Endothelial cell of umbilical vein (primary cell): Measurements from ENCODE around the gene TDRKH. TPM values are rescaled to one million over a fixed set of nuclear protein-coding genes. Genes with fewer than 3 reads are reported as not detected.

Experiments
- BruUV-seq: library from RNA; stranded (reverse); fragments of 400-500 nt; replicated peaks from 2 replicates; lab custom pipeline; 2021; lab: Mats Ljungman, UMichigan
- CTCF ChIA-PET: fragments of 300-600, 350-600 bp; sonication (Branson Sonifier 250); formaldehyde crosslinking; loops from one replicate; lab custom pipeline; 2021; ENCODE audit warnings: antibody characterized with exemption, inconsistent platforms; lab: Charles Lee
- POLR2A ChIA-PET: fragments of 300-600, 350-600 bp; sonication (Branson Sonifier 250); formaldehyde crosslinking; loops from one replicate; lab custom pipeline; 2021; ENCODE audit warnings: antibody characterized with exemption, inconsistent platforms; lab: Charles Lee
- DNase-seq: peaks from one replicate; pipeline ENCODE4 v3.0.0-alpha.2; 2011; ENCODE audit warnings: low read depth, low spot score
- FAIRE-seq: peaks from 2 replicates; lab custom pipeline; 2011; peaks lifted over from hg19 to GRCh38; lab: Jason Lieb, UNC
- H2AFZ ChIP-seq: 2 replicates; pipeline ENCODE4 v1.6.0; 2012; ENCODE audit warnings: low read depth, low read length, control low read depth, inconsistent platforms
- H3K27ac ChIP-seq: 2 replicates; pipeline ENCODE4 v1.5.1; 2011; ENCODE audit warnings: low read depth, mild to moderate bottlenecking, control low read depth, low read length, moderate library complexity; ENCODE audit not compliant: insufficient read depth
- H3K27me3 ChIP-seq, 2 experiments: 2 replicates each; pipeline versions ENCODE4 v1.6.0 to v1.6.1; 2011; ENCODE audit warnings: low read length in 2 of 2, mixed read lengths in 1 of 2; ENCODE audit not compliant: control insufficient read depth in 2 of 2, insufficient read depth in 2 of 2
- H3K36me3 ChIP-seq, 2 experiments: 2 replicates in 1 of 2; 3 replicates in 1 of 2; pipeline ENCODE4 v1.5.1; 2011; ENCODE audit warnings: low read length in 2 of 2, mild to moderate bottlenecking in 1 of 2, moderate library complexity in 1 of 2; ENCODE audit not compliant: control insufficient read depth in 2 of 2, insufficient read depth in 2 of 2; ENCODE audit errors: extremely low read depth in 1 of 2
- H3K4me1 ChIP-seq: 3 replicates; pipeline ENCODE4 v1.5.1; 2011; ENCODE audit warnings: mild to moderate bottlenecking, low read length; ENCODE audit not compliant: control insufficient read depth, insufficient read depth; ENCODE audit errors: extremely low read depth
- H3K4me2 ChIP-seq: 2 replicates; pipeline ENCODE4 v1.6.1; 2011; ENCODE audit warnings: low read length, control low read depth, mixed read lengths; ENCODE audit not compliant: insufficient read depth
- H3K4me3 ChIP-seq, 3 experiments: fragments of 200-600 bp in 1 of 3; sonication (generic), shearing (Covaris generic) in 1 of 3; replicated peaks in 1 of 3; 2 replicates each; pipeline ENCODE4 v1.5.1; 2011 to 2016; ENCODE audit warnings: control low read depth in 3 of 3, low read length in 3 of 3, mild to moderate bottlenecking in 2 of 3, inconsistent platforms in 1 of 3, low read depth in 1 of 3, moderate library complexity in 1 of 3; ENCODE audit not compliant: insufficient read depth in 1 of 3
- H3K79me2 ChIP-seq: 2 replicates; pipeline ENCODE4 v1.6.0; 2012; ENCODE audit warnings: low read length, inconsistent platforms; ENCODE audit not compliant: control insufficient read depth, insufficient read depth
- H3K9ac ChIP-seq: replicated peaks from 2 replicates; pipeline ENCODE3; 2011; ENCODE audit warnings: low read length, control low read depth; ENCODE audit not compliant: insufficient read depth; ENCODE audit errors: extremely low read depth
- H3K9me1 ChIP-seq: replicated peaks from 3 replicates; pipeline ENCODE4 v1.6.0; 2011; ENCODE audit warnings: mild to moderate bottlenecking, low read length; ENCODE audit not compliant: control insufficient read depth, insufficient read depth; ENCODE audit errors: extremely low read depth
- H3K9me3 ChIP-seq: replicated peaks from 2 replicates; pipeline ENCODE4 v1.5.1; 2012; ENCODE audit warnings: low read length, inconsistent platforms; ENCODE audit not compliant: control insufficient read depth, insufficient read depth
- H4K20me1 ChIP-seq: replicated peaks from 2 replicates; pipeline ENCODE3; 2011; ENCODE audit warnings: mild to moderate bottlenecking, low read length; ENCODE audit not compliant: control insufficient read depth, insufficient read depth; ENCODE audit errors: extremely low read depth
- CTCF ChIP-seq, 2 donors: IDR thresholded peaks; 1 replicate in 1 of 2; 2 replicates in 1 of 2; pipeline ENCODE4 v1.5.1; 2011; ENCODE audit warnings: low read length in 2 of 2, mild to moderate bottlenecking in 2 of 2, moderate library complexity in 2 of 2, control low read depth in 1 of 2, inconsistent platforms in 1 of 2, low read depth in 1 of 2; ENCODE audit not compliant: insufficient read depth in 1 of 2; ENCODE audit errors: extremely low read depth in 1 of 2
- EZH2 ChIP-seq: IDR thresholded peaks from 2 replicates; pipeline ENCODE4 v1.6.1; 2012; ENCODE audit warnings: borderline replicate concordance, low read depth, mild to moderate bottlenecking, moderate library complexity, low read length, inconsistent platforms; ENCODE audit not compliant: severe bottlenecking
- FOS ChIP-seq: IDR thresholded peaks from 2 replicates; pipeline ENCODE4 v1.6.1; 2011; ENCODE audit warnings: mild to moderate bottlenecking, low read length, moderate library complexity, borderline replicate concordance; ENCODE audit not compliant: insufficient read depth
- GATA2 ChIP-seq: IDR thresholded peaks from 2 replicates; pipeline ENCODE4 v1.7.0; 2011; ENCODE audit warnings: low read depth, mild to moderate bottlenecking, moderate library complexity, mixed read lengths, low read length; ENCODE audit not compliant: insufficient read length, insufficient read depth
- JUN ChIP-seq: IDR thresholded peaks from 2 replicates; pipeline ENCODE4 v1.6.1; 2011; ENCODE audit warnings: borderline replicate concordance, low read depth; ENCODE audit not compliant: insufficient read length, insufficient read depth
- MAX ChIP-seq: IDR thresholded peaks from 2 replicates; pipeline ENCODE4 v1.6.1; 2011; ENCODE audit not compliant: insufficient read depth, insufficient read length
- MYC ChIP-seq: IDR thresholded peaks from one replicate; pipeline ENCODE4 v1.6.1; 2011; ENCODE audit warnings: mild to moderate bottlenecking, low read depth, low read length
- POLR2A ChIP-seq: IDR thresholded peaks from 2 replicates; pipeline ENCODE4 v1.6.1; 2012; ENCODE audit warnings: low read depth, mild to moderate bottlenecking, control low read depth, low read length
- POLR2AphosphoS5 ChIP-seq: IDR thresholded peaks from 2 replicates; pipeline ENCODE4 v1.6.1; 2012; ENCODE audit warnings: low read depth, mild to moderate bottlenecking, control low read depth, low read length, moderate library complexity; ENCODE audit not compliant: insufficient read depth
- dilution Hi-C: fragments of 300-500 bp; cut with MboI; formaldehyde crosslinking; loops from one replicate; pipeline ENCODE4 v1.15.0; 2019; ENCODE audit warnings: low sequenced_read_pairs; ENCODE audit not compliant: extremely low pct_ligation_motif_present
- intact Hi-C: fragments of 100-400 bp; cut with micrococcal nuclease; formaldehyde crosslinking; loops from one replicate; pipeline ENCODE4 v1.10.0; 2022
- polyA plus RNA-seq, 4 experiments: library from polyadenylated mRNA; depleted of rRNA in 3 of 4; stranded (reverse) in 3 of 4; unstranded in 1 of 4; fragments of >200 nt; gene quantifications; 2 replicates each; pipeline versions ENCODE4 v1.2.1 to v1.2.3, GENCODE V29; 2011 to 2012; ENCODE audit warnings: missing spikeins in 1 of 4
- total RNA-seq: library from RNA; stranded (reverse); gene quantifications from 2 replicates; pipeline ENCODE4 v1.2.3, GENCODE V29; 2021

The TDRKH gene
- total and polyA plus RNA-seq, 2 donors (not counting 3 experiments of a cell fraction or from before 2014, with no cell fraction given), result 3.9 to 9.6 TPM

- Histone ChIP-seq H3K27ac (no peak overlapping the region), H3K4me3 (no peak overlapping the region), H3K4me1 (no peaks in the 10 kb centered on the region), H3K79me2 (no peaks in the 10 kb centered on the region), H3K9ac (no peak overlapping the region), H2AFZ (no peak overlapping the region), H3K9me1 (no peaks in the 10 kb centered on the region), H3K36me3 (no peaks in the 10 kb centered on the region), H3K27me3 (peaks cover 4 to 7% of the 10 kb centered on the region in 2 experiments), H4K20me1 (no peaks in the 10 kb centered on the region), H3K4me2 (no peak overlapping the region), H3K9me3 (no peaks in the 10 kb centered on the region)
- DNase-seq (no peak), FAIRE-seq (no peak)
- no TSS peak for BruUV-seq
- CTCF ChIA-PET, result no interaction called here
- TF ChIP-seq FOS (no peak), POLR2A (no peak), EZH2 (no peak), GATA2 (no peak), JUN (no peak), POLR2AphosphoS5 (no peak), MYC (no peak), MAX (no peak), CTCF (IDR thresholded peaks at IDR 0.05; ENCODE audit: extremely low read depth in 1 of 2, insufficient read depth in 1 of 2, low read depth in 1 of 2, low read length in 2 of 2) (no peak)
- intact Hi-C loops (no loop called here), dilution Hi-C loops (no loop called here)
- POLR2A ChIA-PET, result no interaction called here
These were observed 10.5 kb upstream of the TDRKH start for GRCh38 chr1:151800830-151801229.
